ENCODE measurements around the gene HOXA7. TPM values are rescaled to one million over a fixed set of nuclear protein-coding genes. Genes with fewer than 3 reads are reported as not detected.

HOXA7 gene
- total RNA-seq, 1 experiment from 2014 or later: 2.6 TPM

DNA sequence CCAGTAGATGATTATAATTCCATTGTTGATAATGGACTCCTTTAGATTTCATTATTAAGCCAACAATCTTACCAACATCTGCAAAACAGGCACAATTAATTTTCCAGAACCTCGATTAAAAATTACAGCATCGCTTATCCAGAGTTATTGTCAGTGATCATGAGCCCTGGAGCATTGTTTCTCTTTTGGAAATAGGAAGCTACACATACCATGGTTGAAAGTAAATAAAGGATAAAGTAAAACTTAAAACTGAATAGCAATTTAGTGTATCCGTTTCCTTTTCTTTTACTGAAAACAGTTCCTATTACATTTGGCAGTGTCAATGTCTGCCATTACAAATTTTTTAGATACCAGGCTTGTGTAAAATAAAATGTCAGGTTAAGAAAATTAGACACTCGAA lies 44.1 kb downstream of the HOXA7 start:
- H3K27ac ChIP-seq (ENCODE audit: low read length): peak overlapping the region; percentile 99
- ATAC-seq: peak; percentile 2; the same call in 1 of the 2 replicates
- no peaks in the 10 kb centered on the region for H4K20me1 ChIP-seq (ENCODE audit: low read length)
- H3K9ac ChIP-seq (ENCODE audit: low read length): peak overlapping the region; percentile 93
- H2AFZ ChIP-seq (ENCODE audit: low read length): no peak overlapping the region
- CTCF ChIA-PET: no interaction called here
- H3K27me3 ChIP-seq (ENCODE audit: low read length): no peaks in the 10 kb centered on the region
- peak overlapping the region; percentile 96 for H3K4me2 ChIP-seq (ENCODE audit: low read length)
- TF ChIP-seq CTCF (conservative IDR thresholded peaks at IDR 0.05; ENCODE audit: low read depth, low read length): no peak
- TF ChIP-seq EZH2phosphoT487 (IDR thresholded peaks at IDR 0.05; ENCODE audit: borderline replicate concordance, low read length): no peak
- no peak for TF ChIP-seq EZH2 (IDR thresholded peaks at IDR 0.05; ENCODE audit: low read length, unreplicated experiment)
- POLR2A ChIA-PET (ENCODE audit: unreplicated experiment): interaction anchor here (1.0 kb wide), 1 partner anchor 36 kb away, joined by 4 read pairs; no protein-coding TSS in a partner anchor
- intact Hi-C loops (cut with micrococcal nuclease): loop anchor here (1.0 kb wide), 2 partner anchors 37 to 248 kb away; partner anchors contain the start of gene SKAP2
- peak overlapping the region; percentile 99 for H3K4me3 ChIP-seq (ENCODE audit: low read length)
- peaks cover 72% of the 10 kb centered on the region for H3K79me2 ChIP-seq (ENCODE audit: low read length)
- BruUV-seq (replicated peaks): no TSS peak
- DNase-seq: peak; percentile 20
- peaks cover 3% of the 10 kb centered on the region for H3F3A ChIP-seq (ENCODE audit: low read length, unreplicated experiment)
- no peaks in the 10 kb centered on the region for H3K36me3 ChIP-seq (ENCODE audit: low read depth, low read length)
- H3K4me1 ChIP-seq (ENCODE audit: insufficient read depth, low read length): peaks cover 59% of the 10 kb centered on the region
- no peaks in the 10 kb centered on the region for H3K9me3 ChIP-seq (ENCODE audit: low read length)
- H3K9me2 ChIP-seq (replicated peaks; ENCODE audit: low read length): no peaks in the 10 kb centered on the region

GRCh38 chr7:27111751-27112277 lies 44.7 kb downstream of the HOXA7 start:
- DNase-seq: no peak
- CTCF ChIA-PET: interaction anchor here (1.3 kb wide), 1 partner anchor 13 kb away, joined by 4 read pairs; no protein-coding TSS in a partner anchor

More at GRCh38 chr7:27111751-27112277, 44.7 kb downstream of the HOXA7 start:
- H3K4me2 ChIP-seq (ENCODE audit: low read length): peak overlapping the region; percentile 96
- TF ChIP-seq EZH2 (IDR thresholded peaks at IDR 0.05; ENCODE audit: low read length, unreplicated experiment) (no peak), EZH2phosphoT487 (IDR thresholded peaks at IDR 0.05; ENCODE audit: borderline replicate concordance, low read length) (no peak), CTCF (conservative IDR thresholded peaks at IDR 0.05; ENCODE audit: low read depth, low read length) (no peak)
- H4K20me1 ChIP-seq (ENCODE audit: low read length): no peaks in the 10 kb centered on the region
- ATAC-seq: no peak
- no peaks in the 10 kb centered on the region for H3K9me2 ChIP-seq (replicated peaks; ENCODE audit: low read length)
- H3K27me3 ChIP-seq (ENCODE audit: low read length): no peaks in the 10 kb centered on the region
- TSS peak; percentile 32 for BruUV-seq (replicated peaks)
- H3K36me3 ChIP-seq (ENCODE audit: low read depth, low read length): no peaks in the 10 kb centered on the region
- peak overlapping the region; percentile 99 for H3K4me3 ChIP-seq (ENCODE audit: low read length)
- H3K27ac ChIP-seq (ENCODE audit: low read length): peak overlapping the region; percentile 99
- H3K79me2 ChIP-seq (ENCODE audit: low read length): peaks cover 66% of the 10 kb centered on the region
- H3K9ac ChIP-seq (ENCODE audit: low read length): peak overlapping the region; percentile 93
- H2AFZ ChIP-seq (ENCODE audit: low read length): no peak overlapping the region
- peaks cover 59% of the 10 kb centered on the region for H3K4me1 ChIP-seq (ENCODE audit: insufficient read depth, low read length)
- intact Hi-C loops (cut with micrococcal nuclease): loop anchor here (1.0 kb wide), 2 partner anchors 37 to 248 kb away; partner anchors contain the start of gene SKAP2
- POLR2A ChIA-PET (ENCODE audit: unreplicated experiment): interaction anchor here (0.6 to 0.7 kb wide), 2 partner anchors 11 to 249 kb away, joined by 4 read pairs; no protein-coding TSS in a partner anchor
- H3K9me3 ChIP-seq (ENCODE audit: low read length): no peaks in the 10 kb centered on the region
- peaks cover 3% of the 10 kb centered on the region for H3F3A ChIP-seq (ENCODE audit: low read length, unreplicated experiment)

Data from PC-3 (cell line).